Suppressor macrophage treated with lipopolysaccharide for 1 hour (primary cell): ENCODE measurements around the gene SRRM1.
"Not testable (repeated sequence)": the region's sequence is repeated elsewhere in the genome, so short reads cannot be mapped to it uniquely, and the experiment has no call there.

Experiments used
- DNase-seq, 3 donors: peaks; one replicate each; pipeline ENCODE4 v3.0.0-alpha.2; 2020 to 2022

The SRRM1 gene

DNA sequence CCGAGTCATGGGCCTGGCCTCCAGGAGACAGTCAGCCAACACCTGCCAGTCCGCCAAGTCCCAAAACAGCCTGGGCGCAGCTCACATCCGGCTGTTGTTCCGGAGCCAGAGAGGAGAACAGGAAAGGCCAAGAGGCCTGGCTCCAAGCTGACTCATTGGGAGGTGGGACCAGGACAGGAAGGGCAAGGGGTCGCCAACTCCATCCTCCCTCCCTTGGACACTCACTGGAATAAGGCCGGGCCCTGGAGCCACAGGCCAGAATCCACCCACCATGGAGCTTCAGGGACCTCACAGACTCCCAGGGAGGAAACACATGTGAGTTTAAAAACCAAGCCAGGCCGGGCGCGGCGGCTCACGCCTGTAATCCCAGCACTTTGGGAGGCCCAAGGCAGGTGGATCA is 77.0 kb downstream of the SRRM1 start:
- DNase-seq: peak in 2 of 3 donors; percentile 32 to 58

- no peak for DNase-seq
These were observed 78.4 kb downstream of the SRRM1 start for GRCh38 chr1:24721533-24721932.

DNA sequence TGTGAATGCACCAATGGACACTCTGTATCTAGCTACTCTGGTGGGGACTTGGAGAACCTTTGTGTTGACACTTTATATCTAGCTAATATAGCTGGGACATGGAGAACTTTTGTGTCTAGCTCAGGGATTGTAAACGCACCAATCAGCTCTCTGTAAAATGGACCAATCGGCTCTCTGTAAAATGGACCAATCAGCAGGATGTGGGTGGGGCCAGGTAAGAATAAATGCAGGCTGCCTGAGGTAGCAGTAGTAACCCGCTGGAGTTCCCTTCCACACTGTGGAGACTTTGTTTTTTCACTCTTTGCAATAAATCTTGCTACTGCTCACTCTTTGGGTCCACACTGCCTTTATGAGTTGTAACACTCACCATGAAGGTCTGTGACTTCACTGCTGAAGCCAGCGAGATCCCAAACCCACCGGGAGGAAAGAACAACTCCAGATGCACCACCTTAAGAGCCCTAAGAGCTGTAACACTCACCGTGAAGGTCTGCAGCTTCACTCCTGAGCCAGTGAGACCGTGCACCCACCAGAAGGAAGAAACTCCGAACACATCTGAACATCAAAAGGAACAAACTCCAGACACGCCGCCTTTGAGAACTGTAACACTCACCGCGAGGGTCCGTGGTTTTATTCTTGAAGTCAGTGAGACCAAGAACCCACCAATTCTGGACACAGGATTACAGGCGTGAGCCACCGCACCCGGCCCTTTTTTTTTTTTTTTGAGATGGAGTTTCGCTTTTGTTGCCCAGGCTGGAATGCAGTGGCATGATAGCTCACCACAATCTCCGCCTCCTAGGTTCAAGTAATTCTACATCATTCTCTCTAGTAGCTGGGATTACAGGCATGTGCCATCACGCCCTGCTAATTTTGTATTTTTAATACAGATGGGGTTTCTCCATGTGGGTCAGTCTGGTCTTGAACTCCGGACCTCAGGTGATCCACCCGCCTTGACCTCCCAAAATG is 79.3 kb downstream of the SRRM1 start:
- not testable (repeated sequence) for DNase-seq
